ENCODE results near the gene NECTIN2.
"Not testable (repeated sequence)": the region's sequence is repeated elsewhere in the genome, so short reads cannot be mapped to it uniquely, and the experiment has no call there.

NECTIN2 gene

DNA sequence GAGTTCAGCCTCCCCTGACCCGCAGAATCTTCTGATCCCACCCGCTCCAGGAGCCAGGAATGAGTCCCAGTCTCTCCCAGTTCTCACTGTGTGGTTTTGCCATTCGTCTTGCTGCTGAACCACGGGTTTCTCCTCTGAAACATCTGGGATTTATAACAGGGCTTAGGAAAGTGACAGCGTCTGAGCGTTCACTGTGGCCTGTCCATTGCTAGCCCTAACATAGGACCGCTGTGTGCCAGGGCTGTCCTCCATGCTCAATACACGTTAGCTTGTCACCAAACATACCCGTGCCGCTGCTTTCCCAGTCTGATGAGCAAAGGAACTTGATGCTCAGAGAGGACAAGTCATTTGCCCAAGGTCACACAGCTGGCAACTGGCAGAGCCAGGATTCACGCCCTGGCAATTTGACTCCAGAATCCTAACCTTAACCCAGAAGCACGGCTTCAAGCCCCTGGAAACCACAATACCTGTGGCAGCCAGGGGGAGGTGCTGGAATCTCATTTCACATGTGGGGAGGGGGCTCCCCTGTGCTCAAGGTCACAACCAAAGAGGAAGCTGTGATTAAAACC lies 58.4 kb downstream of the NECTIN2 start:
- DNase-seq (ENCODE audit: low spot score): no peak
- TF ChIP-seq, protein P1, sequence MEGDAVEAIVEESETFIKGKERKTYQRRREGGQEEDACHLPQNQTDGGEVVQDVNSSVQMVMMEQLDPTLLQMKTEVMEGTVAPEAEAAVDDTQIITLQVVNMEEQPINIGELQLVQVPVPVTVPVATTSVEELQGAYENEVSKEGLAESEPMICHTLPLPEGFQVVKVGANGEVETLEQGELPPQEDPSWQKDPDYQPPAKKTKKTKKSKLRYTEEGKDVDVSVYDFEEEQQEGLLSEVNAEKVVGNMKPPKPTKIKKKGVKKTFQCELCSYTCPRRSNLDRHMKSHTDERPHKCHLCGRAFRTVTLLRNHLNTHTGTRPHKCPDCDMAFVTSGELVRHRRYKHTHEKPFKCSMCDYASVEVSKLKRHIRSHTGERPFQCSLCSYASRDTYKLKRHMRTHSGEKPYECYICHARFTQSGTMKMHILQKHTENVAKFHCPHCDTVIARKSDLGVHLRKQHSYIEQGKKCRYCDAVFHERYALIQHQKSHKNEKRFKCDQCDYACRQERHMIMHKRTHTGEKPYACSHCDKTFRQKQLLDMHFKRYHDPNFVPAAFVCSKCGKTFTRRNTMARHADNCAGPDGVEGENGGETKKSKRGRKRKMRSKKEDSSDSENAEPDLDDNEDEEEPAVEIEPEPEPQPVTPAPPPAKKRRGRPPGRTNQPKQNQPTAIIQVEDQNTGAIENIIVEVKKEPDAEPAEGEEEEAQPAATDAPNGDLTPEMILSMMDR (IDR thresholded peaks at IDR 0.05; ENCODE audit: extremely low read depth, missing control alignments): no peak

DNA sequence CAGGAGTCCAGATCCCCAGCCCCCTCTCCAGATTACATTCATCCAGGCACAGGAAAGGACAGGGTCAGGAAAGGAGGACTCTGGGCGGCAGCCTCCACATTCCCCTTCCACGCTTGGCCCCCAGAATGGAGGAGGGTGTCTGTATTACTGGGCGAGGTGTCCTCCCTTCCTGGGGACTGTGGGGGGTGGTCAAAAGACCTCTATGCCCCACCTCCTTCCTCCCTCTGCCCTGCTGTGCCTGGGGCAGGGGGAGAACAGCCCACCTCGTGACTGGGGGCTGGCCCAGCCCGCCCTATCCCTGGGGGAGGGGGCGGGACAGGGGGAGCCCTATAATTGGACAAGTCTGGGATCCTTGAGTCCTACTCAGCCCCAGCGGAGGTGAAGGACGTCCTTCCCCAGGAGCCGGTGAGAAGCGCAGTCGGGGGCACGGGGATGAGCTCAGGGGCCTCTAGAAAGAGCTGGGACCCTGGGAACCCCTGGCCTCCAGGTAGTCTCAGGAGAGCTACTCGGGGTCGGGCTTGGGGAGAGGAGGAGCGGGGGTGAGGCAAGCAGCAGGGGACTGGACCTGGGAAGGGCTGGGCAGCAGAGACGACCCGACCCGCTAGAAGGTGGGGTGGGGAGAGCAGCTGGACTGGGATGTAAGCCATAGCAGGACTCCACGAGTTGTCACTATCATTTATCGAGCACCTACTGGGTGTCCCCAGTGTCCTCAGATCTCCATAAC lies 59.5 kb downstream of the NECTIN2 start, which contains the start of gene APOE:
Gene APOE (plus strand): TSS at position 360 of the 724 bp plus-strand sequence. CDS start 829 bp downstream, outside the sequence.
- DNase-seq (ENCODE audit: low spot score): no peak
- TF ChIP-seq, protein P1 (IDR thresholded peaks at IDR 0.05; ENCODE audit: extremely low read depth, missing control alignments): no peak

DNA sequence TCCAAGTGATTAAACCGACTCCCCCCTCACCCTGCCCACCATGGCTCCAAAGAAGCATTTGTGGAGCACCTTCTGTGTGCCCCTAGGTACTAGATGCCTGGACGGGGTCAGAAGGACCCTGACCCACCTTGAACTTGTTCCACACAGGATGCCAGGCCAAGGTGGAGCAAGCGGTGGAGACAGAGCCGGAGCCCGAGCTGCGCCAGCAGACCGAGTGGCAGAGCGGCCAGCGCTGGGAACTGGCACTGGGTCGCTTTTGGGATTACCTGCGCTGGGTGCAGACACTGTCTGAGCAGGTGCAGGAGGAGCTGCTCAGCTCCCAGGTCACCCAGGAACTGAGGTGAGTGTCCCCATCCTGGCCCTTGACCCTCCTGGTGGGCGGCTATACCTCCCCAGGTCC lies 61.5 kb downstream of the NECTIN2 start:
- TF ChIP-seq, protein P1 (IDR thresholded peaks at IDR 0.05; ENCODE audit: extremely low read depth, missing control alignments): no peak
- DNase-seq (ENCODE audit: low spot score): no peak

DNA sequence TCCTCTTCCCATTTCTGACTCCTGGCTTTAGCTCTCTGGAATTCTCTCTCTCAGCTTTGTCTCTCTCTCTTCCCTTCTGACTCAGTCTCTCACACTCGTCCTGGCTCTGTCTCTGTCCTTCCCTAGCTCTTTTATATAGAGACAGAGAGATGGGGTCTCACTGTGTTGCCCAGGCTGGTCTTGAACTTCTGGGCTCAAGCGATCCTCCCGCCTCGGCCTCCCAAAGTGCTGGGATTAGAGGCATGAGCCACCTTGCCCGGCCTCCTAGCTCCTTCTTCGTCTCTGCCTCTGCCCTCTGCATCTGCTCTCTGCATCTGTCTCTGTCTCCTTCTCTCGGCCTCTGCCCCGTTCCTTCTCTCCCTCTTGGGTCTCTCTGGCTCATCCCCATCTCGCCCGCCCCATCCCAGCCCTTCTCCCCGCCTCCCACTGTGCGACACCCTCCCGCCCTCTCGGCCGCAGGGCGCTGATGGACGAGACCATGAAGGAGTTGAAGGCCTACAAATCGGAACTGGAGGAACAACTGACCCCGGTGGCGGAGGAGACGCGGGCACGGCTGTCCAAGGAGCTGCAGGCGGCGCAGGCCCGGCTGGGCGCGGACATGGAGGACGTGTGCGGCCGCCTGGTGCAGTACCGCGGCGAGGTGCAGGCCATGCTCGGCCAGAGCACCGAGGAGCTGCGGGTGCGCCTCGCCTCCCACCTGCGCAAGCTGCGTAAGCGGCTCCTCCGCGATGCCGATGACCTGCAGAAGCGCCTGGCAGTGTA lies 62.2 kb downstream of the NECTIN2 start:
- TF ChIP-seq, protein P1 (IDR thresholded peaks at IDR 0.05; ENCODE audit: extremely low read depth, missing control alignments): no peak
- DNase-seq (ENCODE audit: low spot score): no peak

DNA sequence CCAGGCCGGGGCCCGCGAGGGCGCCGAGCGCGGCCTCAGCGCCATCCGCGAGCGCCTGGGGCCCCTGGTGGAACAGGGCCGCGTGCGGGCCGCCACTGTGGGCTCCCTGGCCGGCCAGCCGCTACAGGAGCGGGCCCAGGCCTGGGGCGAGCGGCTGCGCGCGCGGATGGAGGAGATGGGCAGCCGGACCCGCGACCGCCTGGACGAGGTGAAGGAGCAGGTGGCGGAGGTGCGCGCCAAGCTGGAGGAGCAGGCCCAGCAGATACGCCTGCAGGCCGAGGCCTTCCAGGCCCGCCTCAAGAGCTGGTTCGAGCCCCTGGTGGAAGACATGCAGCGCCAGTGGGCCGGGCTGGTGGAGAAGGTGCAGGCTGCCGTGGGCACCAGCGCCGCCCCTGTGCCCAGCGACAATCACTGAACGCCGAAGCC lies 62.8 kb downstream of the NECTIN2 start:
- no peak for DNase-seq (ENCODE audit: low spot score)
- TF ChIP-seq, protein P1 (IDR thresholded peaks at IDR 0.05; ENCODE audit: extremely low read depth, missing control alignments): no peak

DNA sequence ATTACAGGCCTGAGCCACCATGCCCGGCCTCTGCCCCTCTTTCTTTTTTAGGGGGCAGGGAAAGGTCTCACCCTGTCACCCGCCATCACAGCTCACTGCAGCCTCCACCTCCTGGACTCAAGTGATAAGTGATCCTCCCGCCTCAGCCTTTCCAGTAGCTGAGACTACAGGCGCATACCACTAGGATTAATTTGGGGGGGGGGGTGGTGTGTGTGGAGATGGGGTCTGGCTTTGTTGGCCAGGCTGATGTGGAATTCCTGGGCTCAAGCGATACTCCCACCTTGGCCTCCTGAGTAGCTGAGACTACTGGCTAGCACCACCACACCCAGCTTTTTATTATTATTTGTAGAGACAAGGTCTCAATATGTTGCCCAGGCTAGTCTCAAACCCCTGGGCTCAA lies 63.7 kb downstream of the NECTIN2 start:
- TF ChIP-seq, protein P1 (IDR thresholded peaks at IDR 0.05; ENCODE audit: extremely low read depth, missing control alignments): no peak

DNA sequence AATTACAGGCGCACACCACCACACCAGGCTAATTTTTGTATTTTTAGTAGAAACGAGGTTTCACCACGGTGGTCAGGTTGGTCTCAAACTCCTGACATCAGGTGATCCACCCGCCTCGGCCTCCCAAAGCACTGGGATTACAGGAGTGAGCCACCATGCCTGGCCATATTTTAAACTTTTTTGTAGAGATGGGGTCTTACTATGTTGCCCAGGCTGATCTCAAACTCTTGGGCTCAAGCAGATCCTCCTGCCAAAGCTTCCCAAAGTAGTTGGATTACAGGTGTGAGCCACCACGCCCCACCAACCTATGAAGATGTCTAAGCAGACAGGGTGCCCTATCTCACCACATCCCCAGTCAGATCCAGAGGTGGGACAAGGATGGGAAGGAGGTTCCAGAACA lies 65.8 kb downstream of the NECTIN2 start:
- DNase-seq (ENCODE audit: low spot score): not testable (repeated sequence)

More for the DNA sequence above, 63.7 kb downstream of the NECTIN2 start:
- no peak for DNase-seq (ENCODE audit: low spot score)
